ENCODE data around the gene BOD1L1.

BOD1L1 gene

DNA sequence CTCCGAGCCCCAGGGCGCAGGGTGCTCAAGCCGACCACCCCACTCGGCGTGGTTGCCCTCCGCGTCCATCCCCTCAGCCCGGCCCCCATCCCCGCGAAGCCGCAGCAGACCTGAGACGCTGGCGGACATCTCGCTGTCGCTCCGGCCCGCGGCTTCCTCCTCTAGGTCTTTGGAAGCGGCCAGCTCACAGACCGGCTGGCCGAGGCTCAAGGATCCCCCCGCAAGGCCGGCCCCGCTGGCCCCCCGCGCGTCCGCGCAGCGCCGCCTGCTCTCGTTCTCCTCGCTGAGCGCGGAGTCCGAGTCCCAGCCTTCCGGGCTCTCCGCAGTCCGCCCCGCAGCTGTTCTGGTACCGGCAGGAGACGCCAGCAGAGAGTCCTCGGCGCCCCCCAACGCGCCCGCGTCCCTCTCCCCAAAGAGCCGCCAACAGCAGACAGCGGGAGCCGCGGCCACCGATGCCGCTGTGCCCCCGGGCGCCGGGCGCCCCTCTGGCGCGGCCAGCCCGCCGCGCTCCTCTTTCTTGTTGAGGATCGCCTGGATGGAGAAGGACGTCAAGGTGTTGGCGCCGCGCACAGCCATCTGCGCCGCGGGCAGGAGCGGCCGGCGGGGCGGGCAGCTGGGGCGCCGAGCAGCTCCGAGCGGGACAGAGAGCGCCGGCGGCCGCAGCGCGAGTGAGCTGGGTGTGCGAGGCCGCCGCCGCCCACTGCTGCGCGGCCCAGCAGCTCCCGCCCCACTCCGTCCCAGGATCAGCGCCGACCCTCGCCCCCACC is 83.5 kb downstream of the BOD1L1 start, which contains the start of gene NKX3-2:
TSS of gene NKX3-2 (minus strand) at position 670 of the 767 bp plus-strand sequence. CDS start at position 576, 94 bp downstream.
- no peak for TF ChIP-seq CREB1 (IDR thresholded peaks at IDR 0.05; ENCODE audit: low read depth)
- TF ChIP-seq RAD21 (IDR thresholded peaks at IDR 0.05; ENCODE audit: low read depth), result no peak
- TF ChIP-seq, protein P1, sequence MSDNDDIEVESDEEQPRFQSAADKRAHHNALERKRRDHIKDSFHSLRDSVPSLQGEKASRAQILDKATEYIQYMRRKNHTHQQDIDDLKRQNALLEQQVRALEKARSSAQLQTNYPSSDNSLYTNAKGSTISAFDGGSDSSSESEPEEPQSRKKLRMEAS (IDR thresholded peaks at IDR 0.05), result peak; percentile 63; the same call in 1 of the 2 replicates
- no peak for TF ChIP-seq TEAD4 (IDR thresholded peaks at IDR 0.05)
- TF ChIP-seq TCF12 (IDR thresholded peaks at IDR 0.05; ENCODE audit: low read depth), result no peak
- TF ChIP-seq, protein P2, sequence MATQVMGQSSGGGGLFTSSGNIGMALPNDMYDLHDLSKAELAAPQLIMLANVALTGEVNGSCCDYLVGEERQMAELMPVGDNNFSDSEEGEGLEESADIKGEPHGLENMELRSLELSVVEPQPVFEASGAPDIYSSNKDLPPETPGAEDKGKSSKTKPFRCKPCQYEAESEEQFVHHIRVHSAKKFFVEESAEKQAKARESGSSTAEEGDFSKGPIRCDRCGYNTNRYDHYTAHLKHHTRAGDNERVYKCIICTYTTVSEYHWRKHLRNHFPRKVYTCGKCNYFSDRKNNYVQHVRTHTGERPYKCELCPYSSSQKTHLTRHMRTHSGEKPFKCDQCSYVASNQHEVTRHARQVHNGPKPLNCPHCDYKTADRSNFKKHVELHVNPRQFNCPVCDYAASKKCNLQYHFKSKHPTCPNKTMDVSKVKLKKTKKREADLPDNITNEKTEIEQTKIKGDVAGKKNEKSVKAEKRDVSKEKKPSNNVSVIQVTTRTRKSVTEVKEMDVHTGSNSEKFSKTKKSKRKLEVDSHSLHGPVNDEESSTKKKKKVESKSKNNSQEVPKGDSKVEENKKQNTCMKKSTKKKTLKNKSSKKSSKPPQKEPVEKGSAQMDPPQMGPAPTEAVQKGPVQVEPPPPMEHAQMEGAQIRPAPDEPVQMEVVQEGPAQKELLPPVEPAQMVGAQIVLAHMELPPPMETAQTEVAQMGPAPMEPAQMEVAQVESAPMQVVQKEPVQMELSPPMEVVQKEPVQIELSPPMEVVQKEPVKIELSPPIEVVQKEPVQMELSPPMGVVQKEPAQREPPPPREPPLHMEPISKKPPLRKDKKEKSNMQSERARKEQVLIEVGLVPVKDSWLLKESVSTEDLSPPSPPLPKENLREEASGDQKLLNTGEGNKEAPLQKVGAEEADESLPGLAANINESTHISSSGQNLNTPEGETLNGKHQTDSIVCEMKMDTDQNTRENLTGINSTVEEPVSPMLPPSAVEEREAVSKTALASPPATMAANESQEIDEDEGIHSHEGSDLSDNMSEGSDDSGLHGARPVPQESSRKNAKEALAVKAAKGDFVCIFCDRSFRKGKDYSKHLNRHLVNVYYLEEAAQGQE (IDR thresholded peaks at IDR 0.05; ENCODE audit: low read depth), result no peak
- TF ChIP-seq FOXM1 (IDR thresholded peaks at IDR 0.05; ENCODE audit: borderline replicate concordance, low read depth), result no peak
- no peak for TF ChIP-seq EGR1 (IDR thresholded peaks at IDR 0.05)
- TF ChIP-seq EP300 (IDR thresholded peaks at IDR 0.05; ENCODE audit: borderline replicate concordance), result no peak
- TF ChIP-seq ZBTB7A (IDR thresholded peaks at IDR 0.05; ENCODE audit: low read depth), result no peak; the same call in 1 of the 2 replicates
- TF ChIP-seq YY1 (IDR thresholded peaks at IDR 0.05; ENCODE audit: low read depth), result no peak
- TF ChIP-seq CEBPB (IDR thresholded peaks at IDR 0.05), result no peak
- no peak for TF ChIP-seq NFIC (IDR thresholded peaks at IDR 0.05)
- 0 out of 2 replicates have a peak, but pooled peaks have one; percentile 3 for TF ChIP-seq TAF1 (IDR thresholded peaks at IDR 0.05; ENCODE audit: low read depth)
- TF ChIP-seq, protein P3, sequence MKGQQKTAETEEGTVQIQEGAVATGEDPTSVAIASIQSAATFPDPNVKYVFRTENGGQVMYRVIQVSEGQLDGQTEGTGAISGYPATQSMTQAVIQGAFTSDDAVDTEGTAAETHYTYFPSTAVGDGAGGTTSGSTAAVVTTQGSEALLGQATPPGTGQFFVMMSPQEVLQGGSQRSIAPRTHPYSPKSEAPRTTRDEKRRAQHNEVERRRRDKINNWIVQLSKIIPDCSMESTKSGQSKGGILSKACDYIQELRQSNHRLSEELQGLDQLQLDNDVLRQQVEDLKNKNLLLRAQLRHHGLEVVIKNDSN (IDR thresholded peaks at IDR 0.05), result no peak

DNA sequence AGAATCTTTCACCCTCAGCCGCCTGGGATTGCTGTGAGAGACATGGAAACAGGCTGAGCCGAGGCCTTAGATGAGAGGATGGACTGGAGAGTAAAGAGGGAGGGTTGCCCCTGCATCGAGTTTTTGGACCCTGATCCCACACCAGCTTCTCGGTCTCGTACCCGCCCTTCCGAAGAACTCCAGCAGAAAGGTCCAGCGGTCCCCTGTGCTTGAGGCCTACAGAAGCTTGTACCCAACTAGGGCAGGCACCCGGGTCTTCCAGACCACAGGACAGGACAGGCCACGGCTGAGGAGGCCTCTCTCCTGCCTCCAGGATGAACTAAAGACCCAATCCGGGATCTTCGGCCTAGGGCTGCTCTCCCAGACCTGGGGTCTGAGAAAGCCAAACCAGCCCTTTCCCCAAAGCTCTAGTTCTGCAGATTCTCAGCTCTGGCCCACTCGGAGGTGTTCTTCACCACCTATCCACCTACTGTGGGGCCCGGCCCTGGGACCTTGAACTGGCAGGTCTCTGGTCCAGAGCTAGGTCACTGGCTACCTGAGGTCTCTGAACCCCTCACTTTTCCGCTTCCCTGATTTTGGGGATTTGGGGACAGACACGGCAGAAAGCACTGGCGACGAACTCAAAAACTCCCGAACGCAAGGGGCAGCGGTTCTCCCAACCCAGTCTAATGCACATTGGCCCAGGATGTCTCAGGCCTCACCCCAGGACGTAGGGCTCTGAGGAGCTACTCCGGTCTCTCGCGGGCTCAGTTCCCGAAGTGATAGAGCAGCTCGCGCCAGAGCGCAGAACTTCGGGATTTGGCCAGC is 84.3 kb downstream of the BOD1L1 start:
- no peak for TF ChIP-seq TEAD4 (IDR thresholded peaks at IDR 0.05)
- no peak for TF ChIP-seq FOXM1 (IDR thresholded peaks at IDR 0.05; ENCODE audit: borderline replicate concordance, low read depth)
- no peak for TF ChIP-seq YY1 (IDR thresholded peaks at IDR 0.05; ENCODE audit: low read depth)
- TF ChIP-seq EGR1 (IDR thresholded peaks at IDR 0.05), result no peak

DNA sequence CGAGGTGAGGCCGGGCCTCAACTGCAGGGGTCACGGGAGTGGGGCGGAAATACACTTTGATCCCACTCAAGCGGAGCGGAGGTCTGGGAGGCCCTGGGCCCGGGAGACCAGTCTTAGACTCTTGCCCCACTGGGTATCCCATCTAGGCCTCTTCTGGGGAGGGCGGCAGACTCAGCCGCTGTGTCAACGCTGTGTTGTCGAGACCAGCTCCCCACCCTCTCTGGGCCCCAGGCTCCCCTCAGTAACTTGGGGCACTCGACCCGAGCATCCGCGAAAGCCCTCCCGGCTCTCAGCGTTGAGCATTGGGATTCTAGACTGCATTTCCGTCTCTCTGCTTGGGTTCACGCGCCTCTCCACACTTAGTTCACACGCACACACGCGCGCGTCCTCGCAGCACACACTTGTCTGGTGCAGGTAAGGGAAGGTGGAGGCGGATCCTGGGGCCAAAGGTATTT is 84.9 kb downstream of the BOD1L1 start:
- TF ChIP-seq CEBPB (IDR thresholded peaks at IDR 0.05) (no peak), YY1 (IDR thresholded peaks at IDR 0.05; ENCODE audit: low read depth) (no peak), CREB1 (IDR thresholded peaks at IDR 0.05; ENCODE audit: low read depth) (no peak), TCF12 (IDR thresholded peaks at IDR 0.05; ENCODE audit: low read depth) (no peak), NFIC (IDR thresholded peaks at IDR 0.05) (no peak), EP300 (IDR thresholded peaks at IDR 0.05; ENCODE audit: borderline replicate concordance) (no peak), ZBTB7A (IDR thresholded peaks at IDR 0.05; ENCODE audit: low read depth) (no peak), TAF1 (IDR thresholded peaks at IDR 0.05; ENCODE audit: low read depth) (no peak), TEAD4 (IDR thresholded peaks at IDR 0.05) (no peak), EGR1 (IDR thresholded peaks at IDR 0.05) (no peak), RAD21 (IDR thresholded peaks at IDR 0.05; ENCODE audit: low read depth) (no peak), FOXM1 (IDR thresholded peaks at IDR 0.05; ENCODE audit: borderline replicate concordance, low read depth) (no peak)
- TF ChIP-seq, protein P2 (IDR thresholded peaks at IDR 0.05; ENCODE audit: low read depth), result no peak
- TF ChIP-seq, protein P1 (IDR thresholded peaks at IDR 0.05), result no peak
- TF ChIP-seq, protein P3 (IDR thresholded peaks at IDR 0.05), result no peak

DNA sequence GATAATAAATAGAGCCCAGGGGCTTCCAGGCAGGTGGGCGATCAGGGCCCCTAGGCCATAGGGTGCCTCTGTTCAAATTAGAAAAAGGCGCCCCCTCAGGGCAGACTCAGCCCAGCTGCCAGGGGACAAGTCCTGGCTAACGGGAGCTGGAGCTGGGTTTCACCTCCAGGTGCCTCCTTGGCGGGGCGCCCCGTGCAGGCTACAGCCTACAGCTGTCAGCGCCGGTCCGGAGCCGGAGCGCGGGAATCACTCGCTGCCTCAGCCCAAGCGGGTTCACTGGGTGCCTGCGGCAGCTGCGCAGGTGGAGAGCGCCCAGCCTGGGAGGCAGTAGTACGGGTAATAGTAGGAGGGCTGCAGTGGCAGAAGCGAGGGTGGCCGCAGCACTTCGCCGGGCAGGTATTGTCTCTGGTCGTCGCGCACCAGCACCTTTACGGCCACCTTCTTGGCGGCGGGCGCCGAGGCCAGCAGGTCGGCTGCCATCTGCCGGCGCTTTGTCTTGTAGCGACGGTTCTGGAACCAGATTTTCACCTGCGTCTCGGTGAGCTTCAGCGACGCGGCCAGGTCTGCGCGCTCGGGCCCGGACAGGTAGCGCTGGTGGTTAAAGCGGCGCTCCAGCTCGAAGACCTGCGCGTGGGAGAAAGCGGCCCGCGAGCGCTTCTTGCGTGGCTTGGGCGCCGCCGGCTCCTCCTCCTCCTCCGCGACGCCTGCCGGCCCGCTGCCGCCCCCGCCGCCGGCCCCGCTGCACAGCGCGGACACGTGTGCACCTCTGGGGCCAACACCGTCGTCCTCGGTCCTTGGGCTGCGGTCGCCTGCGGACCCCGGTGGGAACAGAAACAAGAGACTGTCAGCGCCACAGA is 85.6 kb downstream of the BOD1L1 start:
- TF ChIP-seq, protein P2 (IDR thresholded peaks at IDR 0.05; ENCODE audit: low read depth), result no peak
- TF ChIP-seq, protein P1 (IDR thresholded peaks at IDR 0.05), result no peak
- TF ChIP-seq EGR1 (IDR thresholded peaks at IDR 0.05) (no peak), ZBTB7A (IDR thresholded peaks at IDR 0.05; ENCODE audit: low read depth) (no peak), FOXM1 (IDR thresholded peaks at IDR 0.05; ENCODE audit: borderline replicate concordance, low read depth) (no peak), TAF1 (IDR thresholded peaks at IDR 0.05; ENCODE audit: low read depth) (no peak), TCF12 (IDR thresholded peaks at IDR 0.05; ENCODE audit: low read depth) (no peak)
